HEK293 (cell line): ENCODE results near the gene RBCK1.

Experiments used
- OSR2 ChIP-seq: fragments of 450-650 bp; formaldehyde crosslinking; IDR thresholded peaks from 2 replicates; pipeline ENCODE4 v1.5.1; 2016; ENCODE audit warnings: missing biosample characterization, missing genetic modification characterization
- YY1 ChIP-seq: fragments of 450-650 bp; formaldehyde crosslinking; IDR thresholded peaks from 2 replicates; pipeline ENCODE4 v1.5.1; 2018; ENCODE audit warnings: missing biosample characterization, missing genetic modification characterization
- ZNF426 ChIP-seq: fragments of 450-650 bp; formaldehyde crosslinking; IDR thresholded peaks from 2 replicates; pipeline ENCODE4 v1.5.1; 2017; ENCODE audit warnings: missing biosample characterization, missing genetic modification characterization, mild to moderate bottlenecking, inconsistent platforms, moderate library complexity
- ZNF513 ChIP-seq: fragments of 450-650 bp; IDR thresholded peaks from 2 replicates; pipeline ENCODE4 v1.5.1; 2018; ENCODE audit warnings: missing biosample characterization, missing genetic modification characterization
- ZNF548 ChIP-seq: fragments of 450-650 bp; formaldehyde crosslinking; IDR thresholded peaks from 2 replicates; pipeline ENCODE4 v1.5.1; 2016; ENCODE audit warnings: missing biosample characterization, missing genetic modification characterization
- ZNF560 ChIP-seq: fragments of 450-650 bp; formaldehyde crosslinking; IDR thresholded peaks from 2 replicates; pipeline ENCODE4 v1.5.1; 2017; ENCODE audit warnings: missing biosample characterization, missing genetic modification characterization, borderline replicate concordance
- ZNF639 ChIP-seq: fragments of 450-650 bp; formaldehyde crosslinking; IDR thresholded peaks from 2 replicates; pipeline ENCODE4 v1.5.1; 2016; ENCODE audit warnings: missing biosample characterization, missing genetic modification characterization
- TF ChIP-seq, protein P1 (sequence below): fragments of 450-650 bp; formaldehyde crosslinking; IDR thresholded peaks from 2 replicates; pipeline ENCODE4 v1.5.1; 2016; ENCODE audit warnings: missing biosample characterization, missing genetic modification characterization
- TF ChIP-seq, protein P2 (sequence below): fragments of 450-650 bp; formaldehyde crosslinking; IDR thresholded peaks from 2 replicates; pipeline ENCODE4 v1.5.1; 2016; ENCODE audit warnings: missing biosample characterization, missing genetic modification characterization

DNA sequence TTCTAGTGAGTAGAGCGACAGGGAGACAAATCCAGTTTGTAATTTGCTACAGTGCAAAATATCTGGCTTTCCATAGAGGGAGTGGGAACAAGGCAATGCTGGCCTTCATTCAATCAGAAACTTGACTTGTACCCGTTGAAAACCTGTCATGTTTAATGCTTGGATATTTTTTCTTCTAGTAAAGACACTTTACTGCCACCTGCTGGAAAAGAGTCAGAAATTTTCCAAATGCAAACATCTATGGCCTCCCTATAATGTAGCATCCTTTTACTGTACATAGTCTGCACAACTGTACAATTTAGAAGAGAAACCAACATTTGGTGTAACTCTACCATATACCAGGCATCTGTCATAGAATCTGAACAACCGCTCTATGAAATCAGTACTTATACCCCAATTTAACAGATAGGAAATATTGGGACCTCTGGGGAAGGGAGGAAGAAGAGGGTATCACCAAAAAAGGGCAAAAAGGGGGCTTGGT, 70.9 kb downstream of the RBCK1 start:
- TF ChIP-seq, protein P1, sequence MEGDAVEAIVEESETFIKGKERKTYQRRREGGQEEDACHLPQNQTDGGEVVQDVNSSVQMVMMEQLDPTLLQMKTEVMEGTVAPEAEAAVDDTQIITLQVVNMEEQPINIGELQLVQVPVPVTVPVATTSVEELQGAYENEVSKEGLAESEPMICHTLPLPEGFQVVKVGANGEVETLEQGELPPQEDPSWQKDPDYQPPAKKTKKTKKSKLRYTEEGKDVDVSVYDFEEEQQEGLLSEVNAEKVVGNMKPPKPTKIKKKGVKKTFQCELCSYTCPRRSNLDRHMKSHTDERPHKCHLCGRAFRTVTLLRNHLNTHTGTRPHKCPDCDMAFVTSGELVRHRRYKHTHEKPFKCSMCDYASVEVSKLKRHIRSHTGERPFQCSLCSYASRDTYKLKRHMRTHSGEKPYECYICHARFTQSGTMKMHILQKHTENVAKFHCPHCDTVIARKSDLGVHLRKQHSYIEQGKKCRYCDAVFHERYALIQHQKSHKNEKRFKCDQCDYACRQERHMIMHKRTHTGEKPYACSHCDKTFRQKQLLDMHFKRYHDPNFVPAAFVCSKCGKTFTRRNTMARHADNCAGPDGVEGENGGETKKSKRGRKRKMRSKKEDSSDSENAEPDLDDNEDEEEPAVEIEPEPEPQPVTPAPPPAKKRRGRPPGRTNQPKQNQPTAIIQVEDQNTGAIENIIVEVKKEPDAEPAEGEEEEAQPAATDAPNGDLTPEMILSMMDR (tag by site-specific recombination), result no peak
- TF ChIP-seq ZNF513 (tag by site-specific recombination) (peak; percentile 78), OSR2 (tag by site-specific recombination) (no peak), ZNF548 (tag by site-specific recombination) (no peak), ZNF560 (tag by site-specific recombination) (no peak), ZNF639 (tag by site-specific recombination) (no peak), YY1 (tag by site-specific recombination) (no peak), ZNF426 (tag by site-specific recombination) (no peak)
- TF ChIP-seq, protein P2, sequence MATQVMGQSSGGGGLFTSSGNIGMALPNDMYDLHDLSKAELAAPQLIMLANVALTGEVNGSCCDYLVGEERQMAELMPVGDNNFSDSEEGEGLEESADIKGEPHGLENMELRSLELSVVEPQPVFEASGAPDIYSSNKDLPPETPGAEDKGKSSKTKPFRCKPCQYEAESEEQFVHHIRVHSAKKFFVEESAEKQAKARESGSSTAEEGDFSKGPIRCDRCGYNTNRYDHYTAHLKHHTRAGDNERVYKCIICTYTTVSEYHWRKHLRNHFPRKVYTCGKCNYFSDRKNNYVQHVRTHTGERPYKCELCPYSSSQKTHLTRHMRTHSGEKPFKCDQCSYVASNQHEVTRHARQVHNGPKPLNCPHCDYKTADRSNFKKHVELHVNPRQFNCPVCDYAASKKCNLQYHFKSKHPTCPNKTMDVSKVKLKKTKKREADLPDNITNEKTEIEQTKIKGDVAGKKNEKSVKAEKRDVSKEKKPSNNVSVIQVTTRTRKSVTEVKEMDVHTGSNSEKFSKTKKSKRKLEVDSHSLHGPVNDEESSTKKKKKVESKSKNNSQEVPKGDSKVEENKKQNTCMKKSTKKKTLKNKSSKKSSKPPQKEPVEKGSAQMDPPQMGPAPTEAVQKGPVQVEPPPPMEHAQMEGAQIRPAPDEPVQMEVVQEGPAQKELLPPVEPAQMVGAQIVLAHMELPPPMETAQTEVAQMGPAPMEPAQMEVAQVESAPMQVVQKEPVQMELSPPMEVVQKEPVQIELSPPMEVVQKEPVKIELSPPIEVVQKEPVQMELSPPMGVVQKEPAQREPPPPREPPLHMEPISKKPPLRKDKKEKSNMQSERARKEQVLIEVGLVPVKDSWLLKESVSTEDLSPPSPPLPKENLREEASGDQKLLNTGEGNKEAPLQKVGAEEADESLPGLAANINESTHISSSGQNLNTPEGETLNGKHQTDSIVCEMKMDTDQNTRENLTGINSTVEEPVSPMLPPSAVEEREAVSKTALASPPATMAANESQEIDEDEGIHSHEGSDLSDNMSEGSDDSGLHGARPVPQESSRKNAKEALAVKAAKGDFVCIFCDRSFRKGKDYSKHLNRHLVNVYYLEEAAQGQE (tag by site-specific recombination), result no peak
